GM21723 (cell line): ENCODE measurements around the gene KSR1.
A peak's percentile ranks its signal among the peaks of the same experiment; 100 is the strongest.

Experiments used
- ATAC-seq: cut with Tn5 transposase; IDR thresholded peaks from one replicate; pipeline ENCODE4 v1.9.1; 2021; ENCODE audit warnings: mild to moderate bottlenecking, moderate library complexity; ENCODE audit not compliant: unreplicated experiment

KSR1 gene

GRCh38 chr17:27532269-27533263, 76.3 kb downstream of the KSR1 start:
- no peak for ATAC-seq

GRCh38 chr17:27533874-27534815, 77.9 kb downstream of the KSR1 start:
- ATAC-seq, result no peak

GRCh38 chr17:27535178-27535928, 79.1 kb downstream of the KSR1 start:
- no peak for ATAC-seq

- no peak for ATAC-seq
These were observed 79.7 kb downstream of the KSR1 start for GRCh38 chr17:27535975-27536374.

GRCh38 chr17:27536781-27537180, 80.5 kb downstream of the KSR1 start:
- ATAC-seq, result no peak

GRCh38 chr17:27538156-27538955, 82.1 kb downstream of the KSR1 start:
- ATAC-seq, result no peak

- ATAC-seq, result no peak
These were observed 82.9 kb downstream of the KSR1 start for GRCh38 chr17:27539152-27539551.

- no peak for ATAC-seq
These were observed 83.6 kb downstream of the KSR1 start for GRCh38 chr17:27539794-27540317.

GRCh38 chr17:27540318-27541101, 84.3 kb downstream of the KSR1 start:
- ATAC-seq, result no peak

GRCh38 chr17:27541301-27542023, 85.2 kb downstream of the KSR1 start:
- ATAC-seq, result no peak

- ATAC-seq, result no peak
These were observed 86.7 kb downstream of the KSR1 start for GRCh38 chr17:27542841-27543463.

GRCh38 chr17:27543464-27543856, 87.2 kb downstream of the KSR1 start:
- no peak for ATAC-seq

GRCh38 chr17:27543958-27544349, 87.7 kb downstream of the KSR1 start:
- no peak for ATAC-seq

- ATAC-seq, result peak; percentile 83
These were observed 88.3 kb downstream of the KSR1 start for GRCh38 chr17:27544350-27545131.

- ATAC-seq, result no peak
These were observed 89.4 kb downstream of the KSR1 start for GRCh38 chr17:27545562-27546229.

- ATAC-seq, result no peak
These were observed 90.5 kb downstream of the KSR1 start for GRCh38 chr17:27546624-27547300.
